GM10266 (cell line): Measurements from ENCODE around the gene PTTG1IP.

ENCODE experiments used
- DNase-seq: peaks from one replicate; pipeline ENCODE4 v3.0.0; 2012; ENCODE audit errors: extremely low spot score
- TF ChIP-seq, protein P1 (sequence below): IDR thresholded peaks from 2 replicates; pipeline ENCODE4 v1.5.1; 2012; ENCODE audit warnings: mild to moderate bottlenecking, low read depth; ENCODE audit not compliant: control insufficient read depth, insufficient read depth; ENCODE audit errors: missing control alignments

Gene PTTG1IP

DNA sequence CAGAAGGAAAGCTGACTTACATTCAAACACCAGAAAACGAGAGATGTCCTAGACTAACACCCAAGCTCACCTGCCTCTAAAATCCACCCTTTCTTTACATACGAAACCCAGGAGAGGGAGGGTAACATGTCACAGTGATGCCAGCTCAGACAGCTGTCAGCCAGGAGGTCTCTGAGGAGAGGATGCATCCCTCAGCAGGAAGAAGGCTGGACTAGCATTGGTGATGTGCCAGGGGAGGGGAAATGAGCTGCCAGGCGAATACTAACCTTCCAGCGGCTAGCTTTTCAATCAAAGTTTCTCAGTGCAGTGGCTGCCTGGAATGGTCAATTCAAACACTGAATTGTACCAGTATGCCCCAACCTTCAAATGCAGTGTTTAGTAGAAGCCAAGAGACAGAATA is 68.3 kb downstream of the PTTG1IP start:
- TF ChIP-seq, protein P1, sequence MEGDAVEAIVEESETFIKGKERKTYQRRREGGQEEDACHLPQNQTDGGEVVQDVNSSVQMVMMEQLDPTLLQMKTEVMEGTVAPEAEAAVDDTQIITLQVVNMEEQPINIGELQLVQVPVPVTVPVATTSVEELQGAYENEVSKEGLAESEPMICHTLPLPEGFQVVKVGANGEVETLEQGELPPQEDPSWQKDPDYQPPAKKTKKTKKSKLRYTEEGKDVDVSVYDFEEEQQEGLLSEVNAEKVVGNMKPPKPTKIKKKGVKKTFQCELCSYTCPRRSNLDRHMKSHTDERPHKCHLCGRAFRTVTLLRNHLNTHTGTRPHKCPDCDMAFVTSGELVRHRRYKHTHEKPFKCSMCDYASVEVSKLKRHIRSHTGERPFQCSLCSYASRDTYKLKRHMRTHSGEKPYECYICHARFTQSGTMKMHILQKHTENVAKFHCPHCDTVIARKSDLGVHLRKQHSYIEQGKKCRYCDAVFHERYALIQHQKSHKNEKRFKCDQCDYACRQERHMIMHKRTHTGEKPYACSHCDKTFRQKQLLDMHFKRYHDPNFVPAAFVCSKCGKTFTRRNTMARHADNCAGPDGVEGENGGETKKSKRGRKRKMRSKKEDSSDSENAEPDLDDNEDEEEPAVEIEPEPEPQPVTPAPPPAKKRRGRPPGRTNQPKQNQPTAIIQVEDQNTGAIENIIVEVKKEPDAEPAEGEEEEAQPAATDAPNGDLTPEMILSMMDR = no peak
- DNase-seq = no peak

DNA sequence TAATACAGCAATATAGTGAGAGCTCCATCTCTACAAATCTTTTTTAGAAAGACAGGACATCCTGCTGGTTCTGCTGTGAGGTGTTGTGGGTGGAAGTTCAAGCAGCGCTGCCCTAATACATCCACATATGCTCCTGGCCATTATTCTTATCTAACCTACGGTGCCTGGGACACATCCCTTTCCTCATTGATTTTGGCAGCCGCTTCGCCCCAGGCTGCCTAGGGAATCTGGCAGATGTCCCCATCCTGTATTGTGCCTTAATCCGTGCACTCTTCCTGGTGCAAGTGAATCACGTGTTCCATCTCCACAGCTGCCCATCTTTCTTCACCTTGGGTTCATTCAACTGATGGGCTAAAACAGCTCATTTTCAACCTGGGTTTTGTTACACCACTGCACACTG is 68.7 kb downstream of the PTTG1IP start:
- TF ChIP-seq, protein P1 = no peak
- no peak for DNase-seq

DNA sequence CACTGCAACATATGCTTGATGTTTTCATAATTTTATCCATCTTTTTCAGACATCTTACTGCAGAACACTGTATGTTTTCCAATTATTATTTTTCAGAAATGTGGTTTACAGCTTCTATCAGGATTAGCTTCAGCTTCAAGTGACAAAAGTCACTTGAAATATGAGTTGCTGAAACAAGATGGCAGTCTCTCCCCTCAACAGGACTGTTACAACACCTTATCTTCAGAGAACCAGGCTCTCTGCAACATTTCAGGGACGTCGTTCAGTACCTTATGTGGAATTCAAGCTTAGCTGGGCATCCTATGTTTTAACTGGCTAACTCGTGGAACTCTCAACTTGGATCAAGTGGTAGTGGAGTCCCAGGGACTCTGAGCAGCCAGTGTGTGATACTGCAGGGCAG is 69.8 kb downstream of the PTTG1IP start:
- no peak for DNase-seq
- TF ChIP-seq, protein P1 = no peak

DNA sequence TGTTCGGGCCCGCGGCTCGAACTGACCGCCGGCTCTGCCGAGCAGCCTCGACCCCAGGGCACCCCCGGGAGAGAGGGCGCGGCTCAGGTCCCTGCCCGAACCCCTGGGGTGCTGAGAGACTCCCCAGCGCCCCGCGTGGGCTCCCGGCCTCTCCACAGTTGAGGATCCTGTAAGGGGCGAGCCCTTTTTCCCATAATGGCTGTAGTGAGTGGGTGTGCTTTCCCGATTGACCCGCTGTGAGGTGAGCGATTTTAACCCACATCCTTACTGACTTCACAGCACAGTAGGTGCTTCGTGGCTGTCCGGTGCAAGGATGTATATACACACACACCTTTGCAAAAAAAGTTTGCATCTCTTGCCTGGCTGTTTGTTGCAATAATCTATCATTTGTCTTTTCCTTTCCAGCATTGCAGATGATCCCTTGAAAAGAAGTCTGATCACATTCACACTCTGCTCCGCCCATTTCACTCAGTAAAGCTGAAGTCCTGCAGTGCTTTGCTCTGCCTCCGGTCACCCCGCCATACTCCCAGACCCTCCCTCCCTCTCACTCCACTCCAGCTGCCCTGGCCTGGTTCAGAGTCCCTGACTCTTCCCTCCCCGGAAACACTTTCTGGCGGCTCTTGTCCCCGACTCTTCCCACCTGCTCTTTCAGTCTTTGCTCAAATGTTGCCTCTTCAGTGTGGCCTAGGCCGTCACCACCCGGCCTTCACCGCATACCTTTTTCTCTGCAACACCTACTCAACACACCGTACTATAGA is 70.9 kb downstream of the PTTG1IP start:
- no peak for DNase-seq
- TF ChIP-seq, protein P1 = no peak

DNA sequence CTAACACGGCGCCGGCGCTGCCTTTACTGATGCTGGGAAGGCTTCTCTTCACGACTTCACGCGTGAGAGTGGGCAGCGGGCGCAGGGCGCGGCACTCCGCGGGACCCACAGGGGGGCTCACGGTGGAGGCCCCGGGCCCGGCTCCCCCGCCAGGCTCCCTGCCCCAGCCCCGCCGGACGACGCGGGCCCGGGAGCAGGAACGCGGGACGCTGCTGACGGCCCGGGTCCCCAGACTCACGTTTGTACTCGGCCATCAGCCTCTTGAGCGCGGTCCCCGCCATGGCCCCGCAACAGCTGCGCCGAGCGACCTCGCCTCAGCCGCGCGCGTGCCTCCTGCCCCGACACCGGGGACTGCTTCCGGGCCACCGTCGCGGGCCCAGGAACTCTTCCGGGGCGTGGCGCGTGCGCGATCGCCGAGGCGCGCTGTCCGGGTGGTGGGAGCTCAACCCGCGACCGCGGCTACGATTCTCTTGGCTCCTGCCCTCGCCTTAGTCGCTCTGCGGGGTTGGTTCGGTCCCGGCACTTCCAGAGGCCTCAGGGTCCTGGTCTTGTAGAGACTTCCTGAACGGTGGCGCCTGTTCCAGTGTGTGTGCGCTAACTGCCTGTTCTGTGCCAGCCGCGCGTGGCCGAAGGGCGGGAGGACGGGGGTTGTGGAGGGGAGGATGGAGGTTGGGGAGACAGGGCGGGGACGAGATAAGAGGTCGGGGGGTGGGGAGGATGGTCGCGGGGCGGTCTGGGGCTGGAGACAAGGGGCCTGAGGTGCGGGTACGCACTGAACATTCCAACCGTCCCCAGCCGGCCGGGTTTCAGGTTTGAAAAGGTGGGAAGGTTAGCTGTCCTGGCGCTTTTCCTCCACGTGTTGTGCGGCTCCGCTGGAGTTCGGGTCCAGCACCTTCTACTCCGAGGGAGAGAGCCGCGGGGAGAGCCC is 71.8 kb downstream of the PTTG1IP start, which contains the start of gene UBE2G2:
Gene UBE2G2, minus strand, starts transcription at position 353 of the 928 bp plus-strand sequence. Its CDS starts 72 bp downstream, at position 281.
- TF ChIP-seq, protein P1 = no peak
- DNase-seq = peak; percentile 96

DNA sequence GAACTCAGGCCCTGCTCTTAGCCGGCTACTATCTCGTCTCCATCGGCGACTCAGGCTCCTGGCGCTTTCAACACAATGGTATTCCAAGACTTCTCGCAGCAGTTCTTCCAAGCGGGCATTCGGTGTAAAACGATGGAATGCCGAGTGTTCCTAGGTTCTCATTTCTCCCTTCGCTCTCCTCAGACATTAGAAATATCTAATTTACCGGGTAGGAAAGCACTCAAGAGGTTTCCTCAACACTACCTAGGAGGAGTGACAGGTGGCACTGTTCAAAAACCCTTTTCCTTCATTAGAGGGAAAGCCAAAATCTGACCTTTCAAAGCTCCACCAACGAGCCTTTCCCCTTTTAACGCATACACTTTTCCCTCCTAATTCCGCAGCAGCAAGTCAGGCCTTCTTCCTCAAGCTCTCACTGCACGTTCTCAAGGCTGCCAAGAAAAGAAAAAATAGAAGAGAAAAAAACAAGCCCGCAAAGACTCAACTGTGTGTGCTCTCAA is 72.5 kb downstream of the PTTG1IP start:
- DNase-seq = peak; percentile 78
- TF ChIP-seq, protein P1 = peak; percentile 54
